ENCODE measurements around the gene HMGB3.

- TF ChIP-seq CTCF (IDR thresholded peaks at IDR 0.05) = no peak
- TF ChIP-seq EP300 (IDR thresholded peaks at IDR 0.05) = no peak
Measured at GRCh38 chrX:150966235-150966634, 16.9 kb upstream of the HMGB3 start.

All from tibial nerve (tissue), 4 donors.